ENCODE measurements around the gene KIF2C. TPM values are rescaled to one million over a fixed set of nuclear protein-coding genes. Genes with fewer than 3 reads are reported as not detected.

The KIF2C gene
- total RNA-seq, 2 experiments from 2014 or later: 0.64 to 0.82 TPM

DNA sequence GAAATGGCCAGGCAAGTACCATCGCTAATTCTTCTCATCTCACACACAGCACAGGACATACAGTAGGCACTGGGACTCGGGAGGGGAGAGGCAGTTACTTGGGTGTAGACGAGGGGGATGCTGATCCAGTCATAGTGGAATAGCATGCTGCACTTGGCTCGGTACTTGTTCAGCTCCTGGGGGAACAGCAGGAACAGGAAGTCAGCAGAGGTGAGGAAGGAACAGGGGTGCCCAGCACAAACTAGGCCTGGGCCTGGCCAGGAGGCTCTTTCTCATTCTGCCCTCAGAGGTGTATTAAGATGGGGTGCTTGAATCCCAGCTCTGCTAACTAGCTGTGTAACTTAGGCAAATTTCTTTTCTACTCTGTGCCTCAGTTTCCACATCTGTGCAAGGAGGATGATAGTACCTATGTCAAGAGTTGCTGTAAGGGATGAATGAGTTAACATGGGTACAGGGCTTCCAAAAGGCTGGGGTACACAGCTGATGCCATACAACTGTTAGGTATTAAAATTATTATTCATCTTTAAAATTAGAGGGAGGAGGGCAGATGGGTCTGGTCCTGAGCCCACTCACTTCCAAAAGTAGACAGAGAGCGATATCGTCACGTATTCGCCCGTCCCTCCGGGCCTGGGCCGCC lies 46.0 kb downstream of the KIF2C start:
- ChIA-PET CTCF (interaction anchor here (0.6 to 3.6 kb wide), 9 partner anchors 10 to 225 kb away, joined by 3 to 20 read pairs (median 5); partner anchors contain the start of genes EIF2B3, HECTD3, PLK3 and RNU5D-1), POLR2A (interaction anchor here (0.9 to 5.6 kb wide), 12 partner anchors 10 to 226 kb away, joined by 3 to 61 read pairs (median 8); partner anchors contain the start of genes BTBD19, DYNLT4, HECTD3 and PLK3)
- DNase-seq (peak in 2 of 14 experiments; percentile 20 to 29), ATAC-seq (ENCODE audit: poor library complexity) (no peak)
- Histone ChIP-seq H3K27ac (ENCODE audit: low read depth in 1 of 2, low read length in 2 of 2) (peak overlapping the region in 1 of 2 donors; percentile 4), H3K27me3 (ENCODE audit: control insufficient read depth in 1 of 2, insufficient read depth in 2 of 2, low read length in 2 of 2) (no peaks in the 10 kb centered on the region), H3K36me3 (ENCODE audit: insufficient read depth, low read length) (peaks cover 13% of the 10 kb centered on the region), H3K4me3 (ENCODE audit: low read length) (peak overlapping the region; percentile 58), H3K9me3 (ENCODE audit: control insufficient read depth in 1 of 2, insufficient read depth in 1 of 2, low read length in 2 of 2) (no peaks in the 10 kb centered on the region), H3K4me1 (ENCODE audit: insufficient read depth, low read length) (peaks cover 35% of the 10 kb centered on the region)
- intact Hi-C loops (cut with DNase I, micrococcal nuclease): loop anchor here (2.0 to 5.0 kb wide), 5 partner anchors 15 to 517 kb away; partner anchors contain the start of gene PLK3 (in 1 of the 2)
- H3K9me3 Mint-ChIP-seq: no peaks in the 10 kb centered on the region
- TF ChIP-seq, protein P1, sequence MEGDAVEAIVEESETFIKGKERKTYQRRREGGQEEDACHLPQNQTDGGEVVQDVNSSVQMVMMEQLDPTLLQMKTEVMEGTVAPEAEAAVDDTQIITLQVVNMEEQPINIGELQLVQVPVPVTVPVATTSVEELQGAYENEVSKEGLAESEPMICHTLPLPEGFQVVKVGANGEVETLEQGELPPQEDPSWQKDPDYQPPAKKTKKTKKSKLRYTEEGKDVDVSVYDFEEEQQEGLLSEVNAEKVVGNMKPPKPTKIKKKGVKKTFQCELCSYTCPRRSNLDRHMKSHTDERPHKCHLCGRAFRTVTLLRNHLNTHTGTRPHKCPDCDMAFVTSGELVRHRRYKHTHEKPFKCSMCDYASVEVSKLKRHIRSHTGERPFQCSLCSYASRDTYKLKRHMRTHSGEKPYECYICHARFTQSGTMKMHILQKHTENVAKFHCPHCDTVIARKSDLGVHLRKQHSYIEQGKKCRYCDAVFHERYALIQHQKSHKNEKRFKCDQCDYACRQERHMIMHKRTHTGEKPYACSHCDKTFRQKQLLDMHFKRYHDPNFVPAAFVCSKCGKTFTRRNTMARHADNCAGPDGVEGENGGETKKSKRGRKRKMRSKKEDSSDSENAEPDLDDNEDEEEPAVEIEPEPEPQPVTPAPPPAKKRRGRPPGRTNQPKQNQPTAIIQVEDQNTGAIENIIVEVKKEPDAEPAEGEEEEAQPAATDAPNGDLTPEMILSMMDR (IDR thresholded peaks at IDR 0.05): no peak
- peak overlapping the region; percentile 53 for H3K27ac Mint-ChIP-seq
- H3K27me3 Mint-ChIP-seq: no peaks in the 10 kb centered on the region
- H3K4me3 Mint-ChIP-seq: peak overlapping the region; percentile 86
- H3K36me3 Mint-ChIP-seq (ENCODE audit: low read depth): peaks cover 11% of the 10 kb centered on the region
- peaks cover 31% of the 10 kb centered on the region for H3K4me1 Mint-ChIP-seq (ENCODE audit: low read depth)

DNA sequence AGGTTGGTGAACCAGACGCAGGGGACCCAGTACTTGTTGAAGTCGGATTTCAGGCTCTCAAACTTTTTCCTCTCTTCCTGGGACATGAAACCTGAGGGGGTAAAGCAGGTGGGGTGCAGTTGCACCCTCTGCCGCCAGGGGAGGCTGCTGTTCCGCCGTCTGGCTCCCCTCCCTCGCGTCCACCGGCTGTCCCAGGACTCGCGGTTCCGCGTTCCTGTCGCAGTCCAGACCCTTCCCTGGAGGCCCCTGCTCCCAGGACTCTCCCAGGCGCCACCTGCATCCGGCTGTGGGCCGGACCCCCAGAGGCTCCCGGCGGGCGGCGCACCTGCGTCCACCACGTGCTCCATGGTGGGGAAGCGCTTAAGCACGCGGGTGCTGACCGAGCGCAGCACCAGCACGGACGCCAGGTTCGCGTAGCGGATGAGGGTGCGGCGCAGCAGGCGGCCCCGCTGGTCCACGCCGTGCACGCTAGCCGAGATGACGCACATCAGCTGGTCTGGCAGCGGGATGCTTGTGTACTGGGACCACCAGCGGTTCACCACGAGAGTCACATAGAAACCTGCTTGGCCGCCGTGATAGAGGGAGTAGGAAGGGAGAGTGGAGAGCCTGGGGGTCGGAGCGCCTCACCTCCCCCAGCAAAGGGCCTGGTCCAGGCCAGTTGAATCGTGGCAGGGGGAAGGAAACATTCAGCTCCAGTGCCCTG lies 46.7 kb downstream of the KIF2C start:
- Mint-ChIP-seq H3K27ac (peak overlapping the region; percentile 53), H3K4me3 (peak overlapping the region; percentile 86), H3K9me3 (no peaks in the 10 kb centered on the region), H3K27me3 (no peaks in the 10 kb centered on the region), H3K4me1 (ENCODE audit: low read depth) (peaks cover 31% of the 10 kb centered on the region), H3K36me3 (ENCODE audit: low read depth) (peaks cover 4% of the 10 kb centered on the region)
- Histone ChIP-seq H3K4me3 (ENCODE audit: low read length) (peak overlapping the region; percentile 58), H3K27ac (ENCODE audit: low read depth in 1 of 2, low read length in 2 of 2) (peak overlapping the region; percentile 4 to 37), H3K36me3 (ENCODE audit: insufficient read depth, low read length) (peaks cover 6% of the 10 kb centered on the region), H3K4me1 (ENCODE audit: insufficient read depth, low read length) (peaks cover 35% of the 10 kb centered on the region), H3K27me3 (ENCODE audit: control insufficient read depth in 1 of 2, insufficient read depth in 2 of 2, low read length in 2 of 2) (no peaks in the 10 kb centered on the region), H3K9me3 (ENCODE audit: control insufficient read depth in 1 of 2, insufficient read depth in 1 of 2, low read length in 2 of 2) (no peaks in the 10 kb centered on the region)
- ATAC-seq (ENCODE audit: poor library complexity) (peak; percentile 84), DNase-seq (peak; percentile 64 to 89 (median 74))
- ChIA-PET POLR2A (interaction anchor here (0.9 to 5.6 kb wide), 12 partner anchors 10 to 225 kb away, joined by 3 to 61 read pairs (median 6); partner anchors contain the start of genes BTBD19, DYNLT4, HECTD3 and PLK3), CTCF (interaction anchor here (0.8 to 3.6 kb wide), 8 partner anchors 11 to 225 kb away, joined by 3 to 20 read pairs (median 6); partner anchors contain the start of genes EIF2B3, HECTD3, PLK3 and RNU5D-1)
- TF ChIP-seq, protein P1 (IDR thresholded peaks at IDR 0.05): peak; percentile 99
- intact Hi-C loops (cut with DNase I, micrococcal nuclease): loop anchor here (2.0 to 5.0 kb wide), 5 partner anchors 15 to 516 kb away; partner anchors contain the start of gene PLK3 (in 1 of the 2)

DNA sequence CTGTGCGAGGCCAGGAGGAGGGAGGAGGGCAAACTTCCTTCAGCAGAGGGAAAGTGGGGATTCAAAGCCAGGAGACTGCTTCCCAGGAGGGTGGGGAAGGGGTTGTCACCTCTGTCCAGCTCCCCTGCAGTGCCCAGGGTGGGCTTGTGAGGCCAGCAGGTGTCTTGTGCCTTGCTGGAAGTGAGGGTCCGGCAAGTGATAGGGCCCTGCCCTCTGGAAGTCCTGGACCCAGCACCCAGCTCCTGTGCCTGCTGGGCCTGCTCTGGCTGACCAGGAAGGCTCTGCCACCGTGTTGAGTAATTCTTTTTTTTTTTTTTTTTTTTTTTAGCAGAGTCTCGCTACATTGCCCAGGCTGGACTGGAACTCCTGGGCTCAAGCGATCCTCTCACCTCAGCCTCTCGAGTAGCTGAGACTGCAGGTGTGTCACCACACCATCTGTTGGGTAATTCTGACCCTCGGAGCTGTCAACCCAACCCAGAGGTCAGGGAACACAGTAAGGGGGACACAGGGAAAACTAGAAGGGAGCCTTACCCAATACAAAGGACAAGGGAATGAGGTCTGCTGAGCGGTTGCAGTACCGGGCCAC lies 47.3 kb downstream of the KIF2C start:
- DNase-seq (peak in 1 of 14 experiments; percentile 22), ATAC-seq (ENCODE audit: poor library complexity) (no peak)
- peaks cover 35% of the 10 kb centered on the region for H3K4me1 ChIP-seq (ENCODE audit: insufficient read depth, low read length)
- peak overlapping the region; percentile 58 for H3K4me3 ChIP-seq (ENCODE audit: low read length)
- H3K36me3 ChIP-seq (ENCODE audit: insufficient read depth, low read length): peaks cover 3% of the 10 kb centered on the region
- Mint-ChIP-seq H3K27ac (no peak overlapping the region), H3K27me3 (no peaks in the 10 kb centered on the region), H3K36me3 (ENCODE audit: low read depth) (no peaks in the 10 kb centered on the region), H3K4me1 (ENCODE audit: low read depth) (peaks cover 31% of the 10 kb centered on the region), H3K9me3 (no peaks in the 10 kb centered on the region), H3K4me3 (no peak overlapping the region)
- CTCF ChIA-PET: interaction anchor here (0.8 to 1.5 kb wide), 3 partner anchors 12 to 33 kb away, joined by 3 to 10 read pairs (median 4); partner anchors contain the start of genes PLK3 and RPS8
- POLR2A ChIA-PET: interaction anchor here (1.0 to 5.6 kb wide), 7 partner anchors 11 to 65 kb away, joined by 3 to 61 read pairs (median 7); partner anchors contain the start of genes PLK3, RNU5D-1 and RPS8
- peak overlapping the region in 1 of 2 donors; percentile 37 for H3K27ac ChIP-seq (ENCODE audit: low read depth in 1 of 2, low read length in 2 of 2)
- H3K27me3 ChIP-seq (ENCODE audit: control insufficient read depth in 1 of 2, insufficient read depth in 2 of 2, low read length in 2 of 2): no peaks in the 10 kb centered on the region
- H3K9me3 ChIP-seq (ENCODE audit: control insufficient read depth in 1 of 2, insufficient read depth in 1 of 2, low read length in 2 of 2): no peaks in the 10 kb centered on the region
- intact Hi-C loops (cut with DNase I, micrococcal nuclease): loop anchor here (2.0 to 5.0 kb wide), 5 partner anchors 14 to 515 kb away; partner anchors contain the start of gene PLK3 (in 1 of the 2)
- TF ChIP-seq, protein P1 (IDR thresholded peaks at IDR 0.05): no peak
